Suprapubic skin (tissue), 3 donors: ENCODE measurements around the gene IARS2.

Source experiments
- POLR2A ChIP-seq, 2 donors: fragments of 450-650 bp; IDR thresholded peaks; one replicate each; pipeline ENCODE4 v1.6.1; 2017; ENCODE audit warnings: antibody characterized with exemption in 2 of 2, mild to moderate bottlenecking in 2 of 2, moderate library complexity in 2 of 2
- TF ChIP-seq, protein P1 (sequence below), 2 donors: fragments of 200-600 bp in 1 of 2; fragments of 450-650 bp in 1 of 2; sonication (generic) in 1 of 2; IDR thresholded peaks; one replicate each; pipeline ENCODE4 v1.5.1; 2016 to 2019; ENCODE audit warnings: antibody characterized with exemption in 2 of 2, mild to moderate bottlenecking in 1 of 2, moderate library complexity in 1 of 2

DNA sequence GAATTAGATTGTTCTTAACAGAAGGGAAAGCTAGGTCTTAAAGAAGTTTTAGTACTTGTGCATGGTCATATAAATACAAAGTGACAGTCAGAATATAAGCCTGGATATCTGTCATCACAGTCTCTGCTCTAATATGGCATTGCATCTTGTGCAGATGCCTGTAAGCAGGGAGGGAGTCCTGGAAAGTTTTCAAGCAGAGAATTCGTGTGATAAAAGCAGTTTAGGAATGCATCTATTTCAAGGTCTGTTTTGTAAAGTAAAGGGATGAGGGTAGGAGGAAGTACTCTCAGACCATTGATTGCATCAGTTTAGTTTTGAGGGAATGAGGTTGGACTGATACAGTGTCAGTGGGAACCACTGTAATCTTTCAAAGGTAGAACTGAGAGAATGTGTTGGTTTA lies 30.6 kb downstream of the IARS2 start:
- no peak for TF ChIP-seq POLR2A (IDR thresholded peaks at IDR 0.05)
- TF ChIP-seq, protein P1, sequence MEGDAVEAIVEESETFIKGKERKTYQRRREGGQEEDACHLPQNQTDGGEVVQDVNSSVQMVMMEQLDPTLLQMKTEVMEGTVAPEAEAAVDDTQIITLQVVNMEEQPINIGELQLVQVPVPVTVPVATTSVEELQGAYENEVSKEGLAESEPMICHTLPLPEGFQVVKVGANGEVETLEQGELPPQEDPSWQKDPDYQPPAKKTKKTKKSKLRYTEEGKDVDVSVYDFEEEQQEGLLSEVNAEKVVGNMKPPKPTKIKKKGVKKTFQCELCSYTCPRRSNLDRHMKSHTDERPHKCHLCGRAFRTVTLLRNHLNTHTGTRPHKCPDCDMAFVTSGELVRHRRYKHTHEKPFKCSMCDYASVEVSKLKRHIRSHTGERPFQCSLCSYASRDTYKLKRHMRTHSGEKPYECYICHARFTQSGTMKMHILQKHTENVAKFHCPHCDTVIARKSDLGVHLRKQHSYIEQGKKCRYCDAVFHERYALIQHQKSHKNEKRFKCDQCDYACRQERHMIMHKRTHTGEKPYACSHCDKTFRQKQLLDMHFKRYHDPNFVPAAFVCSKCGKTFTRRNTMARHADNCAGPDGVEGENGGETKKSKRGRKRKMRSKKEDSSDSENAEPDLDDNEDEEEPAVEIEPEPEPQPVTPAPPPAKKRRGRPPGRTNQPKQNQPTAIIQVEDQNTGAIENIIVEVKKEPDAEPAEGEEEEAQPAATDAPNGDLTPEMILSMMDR (IDR thresholded peaks at IDR 0.05): no peak
